HepG2 (cell line): ENCODE measurements around the gene NOVA2. TPM values are rescaled to one million over a fixed set of nuclear protein-coding genes. Genes with fewer than 3 reads are reported as not detected.
A peak's percentile ranks its signal among the peaks of the same experiment; 100 is the strongest.

Experiments
- ATAC-seq: fragments of 200-7000 bp; cut with Tn5 transposase; 3 replicates; pipeline ENCODE4 v1.9.1; 2020; ENCODE audit warnings: mild to moderate bottlenecking, moderate library complexity
- BruUV-seq: library from RNA; stranded (reverse); fragments of 400-500 nt; replicated peaks from 2 replicates; lab custom pipeline; 2021; lab: Mats Ljungman, UMichigan
- CTCF ChIA-PET: fragments of 300-600 bp; formaldehyde crosslinking; extraction: SDS; loops from one replicate; lab custom pipeline; 2021; ENCODE audit warnings: low total read pairs, inconsistent platforms, low intra/inter-chr PET ratio; lab: Yijun Ruan, JAX
- POLR2A ChIA-PET: fragments of 350-600 bp; sonication (Branson Sonifier 250); formaldehyde crosslinking; loops from one replicate; lab custom pipeline; 2020; ENCODE audit warnings: antibody characterized with exemption, inconsistent platforms; lab: Yijun Ruan, JAX
- DNase-seq: peaks from one replicate; pipeline ENCODE4 v3.0.0-alpha.2; 2015; ENCODE audit warnings: low spot score
- FAIRE-seq: peaks from 3 replicates; lab custom pipeline; 2011; peaks lifted over from hg19 to GRCh38; lab: Jason Lieb, UNC
- H2AFZ ChIP-seq: one replicate; pipeline ENCODE4 v1.6.1; 2011; ENCODE audit warnings: low read length, inconsistent platforms
- H3K27ac ChIP-seq: fragments of 300-600 bp; 3 replicates; pipeline ENCODE4 v1.8.0; 2011; ENCODE audit warnings: mixed run types, mild to moderate bottlenecking, mixed read lengths, low read length, inconsistent platforms; ENCODE audit not compliant: insufficient read depth; ENCODE audit errors: extremely low read length
- H3K27me3 ChIP-seq, 2 experiments: fragments of 200-600 bp in 1 of 2; 2 replicates in 1 of 2; 3 replicates in 1 of 2; pipeline versions ENCODE4 v1.6.0 to v1.8.0; 2011; ENCODE audit warnings: low read length in 2 of 2, mild to moderate bottlenecking in 2 of 2, moderate library complexity in 2 of 2, inconsistent platforms in 1 of 2; ENCODE audit not compliant: insufficient read depth in 2 of 2, control insufficient read depth in 1 of 2
- H3K36me3 ChIP-seq, 2 experiments: fragments of 200-600 bp in 1 of 2; replicated peaks in 1 of 2; 2 replicates in 1 of 2; 3 replicates in 1 of 2; pipeline versions ENCODE4 v1.5.1 to v1.8.0; 2011; ENCODE audit warnings: low read length in 2 of 2, inconsistent platforms in 1 of 2; ENCODE audit not compliant: insufficient read depth in 2 of 2, control insufficient read depth in 1 of 2
- H3K4me1 ChIP-seq: 2 replicates; pipeline ENCODE4 v1.5.1; 2012; ENCODE audit warnings: low read length, inconsistent platforms; ENCODE audit not compliant: insufficient read depth
- H3K4me2 ChIP-seq: 2 replicates; pipeline ENCODE4 v1.6.0; 2011; ENCODE audit warnings: low read depth, low read length, inconsistent platforms
- H3K4me3 ChIP-seq, 3 experiments: fragments of 200-600 bp in 1 of 3; sonication (generic), shearing (Covaris generic) in 1 of 3; replicated peaks in 1 of 3; 2 replicates each; pipeline ENCODE4 v1.5.1; 2011 to 2016; ENCODE audit warnings: low read length in 3 of 3, inconsistent platforms in 2 of 3, low read depth in 2 of 3, mild to moderate bottlenecking in 2 of 3, control low read depth in 1 of 3, mixed read lengths in 1 of 3; ENCODE audit not compliant: insufficient read depth in 1 of 3
- H3K79me2 ChIP-seq: one replicate; pipeline ENCODE4 v1.6.1; 2011; ENCODE audit warnings: low read length, inconsistent platforms; ENCODE audit not compliant: insufficient read depth
- H3K9ac ChIP-seq: 2 replicates; pipeline ENCODE4 v1.6.0; 2011; ENCODE audit warnings: mild to moderate bottlenecking, low read depth, low read length, inconsistent platforms; ENCODE audit not compliant: insufficient read depth
- H3K9me3 ChIP-seq: 2 replicates; pipeline ENCODE4 v1.5.1; 2012; ENCODE audit warnings: mild to moderate bottlenecking, low read length
- H4K20me1 ChIP-seq: 2 replicates; pipeline ENCODE4 v1.6.0; 2011; ENCODE audit warnings: inconsistent platforms, mild to moderate bottlenecking, low read length, moderate library complexity; ENCODE audit not compliant: insufficient read depth
- ISL2 ChIP-seq: sonication (generic); formaldehyde crosslinking; IDR thresholded peaks from 2 replicates; pipeline ENCODE4 v1.5.0; 2020; ENCODE audit warnings: missing genetic modification reagents
- SUZ12 ChIP-seq: fragments of 150-350 bp; IDR thresholded peaks from 2 replicates; pipeline ENCODE4 v1.6.1; 2014; ENCODE audit warnings: low read depth, low read length
- YEATS2 ChIP-seq: sonication (generic); formaldehyde crosslinking; IDR thresholded peaks from 2 replicates; pipeline ENCODE4 v1.4.0; 2020; ENCODE audit warnings: missing genetic modification reagents, borderline replicate concordance
- ZNF121 ChIP-seq: sonication (generic); formaldehyde crosslinking; IDR thresholded peaks from 2 replicates; pipeline ENCODE4 v1.5.0; 2020; ENCODE audit warnings: mild to moderate bottlenecking, missing genetic modification reagents
- ZNF143 ChIP-seq: sonication (generic); formaldehyde crosslinking; IDR thresholded peaks from 2 replicates; pipeline ENCODE4 v1.4.0; 2020; ENCODE audit warnings: missing genetic modification reagents
- ZNF460 ChIP-seq: sonication (generic); formaldehyde crosslinking; IDR thresholded peaks from 2 replicates; pipeline ENCODE4 v1.5.1; 2020; ENCODE audit warnings: missing genetic modification reagents, mild to moderate bottlenecking, borderline replicate concordance
- ZNF629 ChIP-seq: sonication (generic); formaldehyde crosslinking; conservative IDR thresholded peaks from 2 replicates; pipeline ENCODE4 v1.5.0; 2020; ENCODE audit warnings: missing genetic modification reagents
- WGBS: methylation state at CpG from one replicate; pipeline ENCODE4 v1.1.6; 2017; ENCODE audit warnings: low lambda C conversion rate; 5-methylcytosine and 5-hydroxymethylcytosine counted together
- in situ Hi-C: cut with HindIII; loops from 2 replicates; pipeline ENCODE4 v1.10.0; 2017; ENCODE audit warnings: low pct_unique_long_range_greater_than_20kb; ENCODE audit not compliant: extremely low pct_ligation_motif_present
- intact Hi-C: fragments of 100-400 bp; cut with micrococcal nuclease; formaldehyde crosslinking; loops from one replicate; pipeline ENCODE4 v1.10.0; 2022; ENCODE audit not compliant: unreplicated experiment
- polyA plus RNA-seq, 8 experiments: library from polyadenylated mRNA; depleted of rRNA in 3 of 8; stranded (reverse) in 7 of 8; unstranded in 1 of 8; fragments of >200 nt; fragmentation: Illumina TruSeq in 4 of 8; extraction: Trizol in 4 of 8; gene quantifications; 2 replicates each; pipeline versions ENCODE4 v1.2.1 to v1.2.3, GENCODE V29; 2011 to 2016; ENCODE audit warnings: low read depth in 4 of 8, missing spikeins in 1 of 8, mixed read lengths in 1 of 8; ENCODE audit not compliant: insufficient read depth in 1 of 8
- total RNA-seq, 5 experiments: library from RNA; depleted of rRNA; stranded (reverse); fragments of >200 nt; fragmentation: Illumina TruSeq; extraction: Trizol; gene quantifications; 2 replicates each; pipeline ENCODE4 v1.2.3, GENCODE V29; 2016; ENCODE audit warnings: low read depth in 1 of 5

Gene NOVA2
- total and polyA plus RNA-seq, 2 of the 13 experiments (the other 11 are each of a cell fraction or from before 2014, with no cell fraction given) = not detected

DNA sequence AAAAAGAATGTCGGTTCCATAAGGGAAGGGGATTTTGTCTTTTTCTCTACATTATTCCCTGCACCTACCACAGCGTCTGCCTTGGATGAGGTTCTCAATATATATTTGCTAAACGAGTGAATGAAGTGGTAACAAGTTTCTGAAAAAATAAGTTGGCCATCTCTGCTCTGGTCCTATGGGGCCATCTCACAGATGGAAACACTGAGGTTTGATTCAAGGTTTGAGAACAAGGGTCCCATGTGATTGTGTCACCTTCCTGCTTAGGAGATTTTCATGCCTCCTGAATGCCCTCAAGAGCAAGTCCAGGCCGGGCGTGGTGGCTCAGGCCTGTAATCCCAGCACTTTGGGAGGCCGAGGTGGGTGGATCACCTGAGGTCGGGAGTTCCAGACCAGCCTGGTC is 74.4 kb downstream of the NOVA2 start:
- intact Hi-C loops (no loop called here), in situ Hi-C loops (no loop called here)

DNA sequence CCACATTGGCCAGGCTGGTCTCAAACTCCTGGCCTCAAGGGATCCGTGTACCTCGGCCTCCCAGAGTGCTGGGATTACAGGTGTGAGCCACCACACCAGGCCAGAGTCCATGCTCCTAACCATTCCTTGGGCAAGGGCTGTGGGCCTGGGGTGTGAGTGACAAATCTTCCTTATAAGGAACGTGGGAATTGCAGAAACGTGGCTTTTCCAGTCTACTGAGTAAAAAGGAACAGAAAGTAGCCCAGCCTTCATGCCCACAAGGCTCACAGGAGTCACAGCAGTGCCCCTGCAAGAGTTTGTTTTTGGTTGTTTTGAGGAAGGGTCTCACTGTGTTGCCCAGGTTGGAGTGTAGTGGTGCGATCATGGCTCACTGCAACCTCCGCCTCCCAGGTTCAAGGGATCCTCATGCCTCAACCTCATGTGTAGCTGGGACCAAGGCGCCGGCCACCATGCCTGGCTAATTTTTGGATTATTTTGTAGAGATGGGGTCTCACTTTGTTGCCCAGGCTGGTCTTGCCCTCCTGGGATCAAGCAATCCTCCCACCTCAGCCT is 76.3 kb downstream of the NOVA2 start:
- no peak for FAIRE-seq
- no peak for DNase-seq
- 86% methylated on average over 8 of the region's 8 CpGs for WGBS
- Histone ChIP-seq H3K9me3 (no peaks in the 10 kb centered on the region), H3K4me3 (no peak overlapping the region), H4K20me1 (no peaks in the 10 kb centered on the region), H3K27ac (peak overlapping the region; percentile 12), H3K36me3 (peaks cover 1 to 13% of the 10 kb centered on the region in 2 experiments; a peak in 3 of 5 replicates), H2AFZ (no peak overlapping the region), H3K79me2 (peaks cover 20% of the 10 kb centered on the region), H3K27me3 (no peaks in the 10 kb centered on the region), H3K4me2 (no peak overlapping the region), H3K9ac (no peak overlapping the region), H3K4me1 (peaks cover 52% of the 10 kb centered on the region)
- ChIA-PET POLR2A (no interaction called here), CTCF (no interaction called here)
- BruUV-seq = no TSS peak
- intact Hi-C loops = no loop called here
- no peak for ATAC-seq
- in situ Hi-C loops = no loop called here
- TF ChIP-seq ZNF460 (peak; percentile 78), ISL2 (CRISPR knock-in tag) (no peak), ZNF121 (CRISPR knock-in tag) (peak; percentile 89), SUZ12 (no peak), YEATS2 (CRISPR knock-in tag) (no peak)

More for the DNA sequence above, 74.4 kb downstream of the NOVA2 start:
- peaks cover 1 to 13% of the 10 kb centered on the region in 2 experiments; a peak in 3 of 5 replicates for H3K36me3 ChIP-seq
- TF ChIP-seq ZNF629 (peak; percentile 89), ZNF143 (CRISPR knock-in tag) (no peak)
- no peak overlapping the region for H3K4me3 ChIP-seq
- peaks cover 60% of the 10 kb centered on the region for H3K4me1 ChIP-seq
- ChIA-PET CTCF (no interaction called here), POLR2A (no interaction called here)
- no peaks in the 10 kb centered on the region for H4K20me1 ChIP-seq
- DNase-seq (no peak), FAIRE-seq (no peak), ATAC-seq (no peak)
- no peak overlapping the region for H2AFZ ChIP-seq
- H3K4me2 ChIP-seq = no peak overlapping the region
- H3K79me2 ChIP-seq = peaks cover 20% of the 10 kb centered on the region
- over 99% methylated on average over 7 of the region's 7 CpGs for WGBS
- H3K27me3 ChIP-seq = no peaks in the 10 kb centered on the region
- BruUV-seq = no TSS peak
- no peak overlapping the region for H3K9ac ChIP-seq
- no peaks in the 10 kb centered on the region for H3K9me3 ChIP-seq
- H3K27ac ChIP-seq = no peak overlapping the region
